HG03060 (cell line): ENCODE results near the gene BMP2.

Source experiments
- ATAC-seq: cut with Tn5 transposase; IDR thresholded peaks from one replicate; pipeline ENCODE4 v1.9.1; 2021; ENCODE audit warnings: low read depth, moderate number of reproducible peaks; ENCODE audit not compliant: unreplicated experiment

Gene BMP2

DNA sequence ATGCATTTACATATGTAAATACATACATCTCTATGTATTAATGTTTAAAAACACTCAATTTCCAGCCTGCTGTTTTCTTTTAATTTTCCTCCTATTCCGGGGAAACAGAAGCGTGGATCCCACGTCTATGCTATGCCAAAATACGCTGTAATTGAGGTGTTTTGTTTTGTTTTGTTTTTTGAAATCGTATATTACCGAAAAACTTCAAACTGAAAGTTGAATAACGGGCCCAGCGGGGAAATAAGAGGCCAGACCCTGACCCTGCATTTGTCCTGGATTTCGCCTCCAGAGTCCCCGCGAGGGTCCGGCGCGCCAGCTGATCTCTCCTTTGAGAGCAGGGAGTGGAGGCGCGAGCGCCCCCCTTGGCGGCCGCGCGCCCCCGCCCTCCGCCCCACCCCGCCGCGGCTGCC lies 355 bp upstream of the BMP2 start:
- no peak for ATAC-seq

- no peak for ATAC-seq
Measured at GRCh38 chr20:6768228-6769140, 998 bp downstream of the BMP2 start.

DNA sequence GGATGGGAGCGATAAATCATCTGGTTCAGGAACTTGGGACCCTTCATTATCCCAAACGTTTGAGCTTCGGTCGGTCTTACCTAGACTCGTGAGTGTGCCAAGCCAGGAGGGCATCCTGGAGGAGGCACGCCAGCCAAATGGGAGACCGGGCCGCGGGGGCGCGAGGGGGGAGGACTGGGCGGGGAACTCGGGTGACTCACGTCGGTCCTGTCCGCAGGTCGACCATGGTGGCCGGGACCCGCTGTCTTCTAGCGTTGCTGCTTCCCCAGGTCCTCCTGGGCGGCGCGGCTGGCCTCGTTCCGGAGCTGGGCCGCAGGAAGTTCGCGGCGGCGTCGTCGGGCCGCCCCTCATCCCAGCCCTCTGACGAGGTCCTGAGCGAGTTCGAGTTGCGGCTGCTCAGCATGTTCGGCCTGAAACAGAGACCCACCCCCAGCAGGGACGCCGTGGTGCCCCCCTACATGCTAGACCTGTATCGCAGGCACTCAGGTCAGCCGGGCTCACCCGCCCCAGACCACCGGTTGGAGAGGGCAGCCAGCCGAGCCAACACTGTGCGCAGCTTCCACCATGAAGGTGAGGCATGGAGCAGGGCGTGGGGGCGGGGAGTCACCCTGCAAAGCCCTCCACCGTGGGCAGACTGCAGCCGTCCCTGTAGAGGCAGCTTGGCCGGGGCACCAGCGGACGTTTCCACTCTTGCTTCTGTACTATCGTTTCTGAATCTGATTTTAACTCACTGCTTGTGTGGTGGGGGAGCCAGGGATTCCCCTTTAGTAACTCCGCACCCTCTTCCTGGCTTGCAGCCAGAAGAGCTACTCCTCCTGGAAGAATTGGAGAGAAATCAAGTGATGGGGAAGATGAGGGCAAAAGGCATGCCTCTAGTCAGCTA lies 2.7 kb downstream of the BMP2 start:
- no peak for ATAC-seq

DNA sequence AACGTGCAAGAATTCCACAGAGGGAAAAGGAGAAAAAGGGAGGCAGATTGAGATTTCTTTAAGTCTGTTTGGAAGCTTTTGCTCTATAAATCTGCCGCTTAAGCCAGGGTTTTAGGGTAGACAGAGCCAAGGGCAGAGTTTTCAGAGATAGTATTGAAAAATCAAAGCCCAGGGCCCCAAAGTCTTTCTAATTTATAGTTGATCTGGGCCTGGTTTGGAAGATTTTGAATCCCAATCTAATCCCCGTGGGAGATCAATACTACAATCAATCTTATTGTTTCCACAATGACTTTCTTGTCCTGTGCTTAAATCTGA lies 3.3 kb downstream of the BMP2 start:
- no peak for ATAC-seq

DNA sequence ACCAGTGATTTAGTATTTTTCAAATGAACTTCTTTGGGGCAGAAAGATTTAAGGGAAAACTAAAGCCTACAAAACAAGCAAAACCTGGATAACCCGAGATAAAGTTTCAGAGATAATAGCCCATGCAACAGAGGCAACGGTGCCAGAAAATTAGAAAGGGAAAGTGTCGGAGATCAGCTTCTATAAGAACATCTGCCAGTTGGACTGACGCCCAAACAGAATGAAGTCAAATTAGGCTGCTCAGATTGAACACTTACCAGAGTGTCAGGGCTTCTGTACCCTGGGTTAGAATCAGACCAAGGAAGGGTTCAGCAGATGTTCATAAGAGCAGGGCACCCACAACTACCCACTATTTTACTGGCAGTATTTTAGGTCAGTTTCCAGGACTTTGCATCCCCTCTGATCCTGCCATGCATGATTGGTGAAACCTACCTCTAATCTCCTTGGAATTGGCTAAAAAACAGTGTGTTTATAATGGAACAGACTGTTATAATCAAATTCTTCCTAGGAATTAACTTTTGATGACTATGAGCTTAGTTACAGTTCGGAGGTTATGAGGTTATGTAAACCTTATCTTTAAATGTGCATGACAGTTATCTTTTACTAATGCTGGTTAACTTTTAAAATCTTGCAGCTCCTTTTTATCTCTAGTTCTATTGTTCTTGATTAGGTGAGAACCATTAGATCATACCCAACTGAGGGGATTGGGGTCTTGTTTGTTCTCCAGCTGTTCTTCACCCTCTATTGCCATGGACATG lies 13.1 kb downstream of the BMP2 start:
- no peak for ATAC-seq

- no peak for ATAC-seq
Measured at GRCh38 chr20:6783752-6784151, 16.3 kb downstream of the BMP2 start.

GRCh38 chr20:6784210-6784631 lies 16.7 kb downstream of the BMP2 start:
- no peak for ATAC-seq

DNA sequence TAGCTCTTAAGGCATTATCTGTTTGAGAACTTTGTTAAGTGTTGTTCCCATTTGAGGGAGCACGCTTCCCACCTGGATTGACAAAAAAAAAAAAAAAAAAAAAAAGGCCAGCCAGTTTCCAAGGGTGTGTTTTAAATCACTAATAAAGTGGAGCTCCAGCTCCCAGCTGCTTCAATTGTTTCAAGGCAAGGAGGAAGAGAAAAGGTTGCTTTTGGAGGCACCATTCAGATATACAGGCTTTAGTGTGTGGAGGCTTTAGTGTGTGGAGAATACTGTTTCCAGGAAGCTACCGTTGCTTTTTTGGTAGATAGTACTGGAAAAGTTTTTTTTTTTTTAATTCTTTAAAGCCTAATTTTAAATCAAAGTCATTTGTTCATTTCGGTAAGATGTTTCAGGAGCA lies 17.3 kb downstream of the BMP2 start:
- no peak for ATAC-seq

- no peak for ATAC-seq
Measured at GRCh38 chr20:6786548-6786947, 19.1 kb downstream of the BMP2 start.

GRCh38 chr20:6792789-6793188 lies 25.3 kb downstream of the BMP2 start:
- no peak for ATAC-seq

DNA sequence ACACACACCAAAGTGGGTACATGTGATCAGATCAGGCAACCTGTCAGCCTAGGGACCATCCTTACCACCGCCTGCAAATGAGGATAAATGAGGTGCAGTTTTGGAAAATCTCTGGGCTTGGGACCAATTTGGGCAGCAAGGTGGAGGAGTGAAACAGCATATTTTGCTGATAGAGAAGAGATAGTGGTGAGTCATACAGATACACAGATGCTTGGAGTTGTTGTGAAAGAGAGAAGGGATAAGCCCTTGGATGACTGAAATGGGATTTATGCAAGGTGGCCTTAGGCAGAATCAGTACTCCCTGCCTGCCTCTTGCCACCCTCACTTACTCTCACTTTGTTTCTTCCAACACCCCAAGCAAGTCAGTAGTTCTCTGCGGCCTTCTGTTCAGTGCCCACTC lies 34.7 kb downstream of the BMP2 start:
- ATAC-seq, result no peak

DNA sequence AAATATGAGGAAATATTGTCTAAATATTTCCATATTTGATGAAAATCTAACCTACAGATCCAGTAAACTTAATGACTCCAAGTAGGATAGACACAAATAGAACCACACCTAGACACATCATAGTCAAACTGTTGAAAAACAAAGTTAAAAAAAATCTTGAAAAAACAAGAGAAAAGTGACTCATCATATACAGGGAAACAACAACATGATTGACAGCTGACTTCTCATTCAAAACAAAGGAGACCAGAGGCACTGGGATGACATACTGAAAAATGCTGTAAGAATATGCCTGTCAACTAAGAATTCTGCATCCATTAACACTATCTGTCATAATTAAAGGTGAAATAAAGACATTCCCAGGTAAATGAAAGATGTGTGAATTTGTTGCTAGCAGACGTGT lies 38.8 kb downstream of the BMP2 start:
- no peak for ATAC-seq

DNA sequence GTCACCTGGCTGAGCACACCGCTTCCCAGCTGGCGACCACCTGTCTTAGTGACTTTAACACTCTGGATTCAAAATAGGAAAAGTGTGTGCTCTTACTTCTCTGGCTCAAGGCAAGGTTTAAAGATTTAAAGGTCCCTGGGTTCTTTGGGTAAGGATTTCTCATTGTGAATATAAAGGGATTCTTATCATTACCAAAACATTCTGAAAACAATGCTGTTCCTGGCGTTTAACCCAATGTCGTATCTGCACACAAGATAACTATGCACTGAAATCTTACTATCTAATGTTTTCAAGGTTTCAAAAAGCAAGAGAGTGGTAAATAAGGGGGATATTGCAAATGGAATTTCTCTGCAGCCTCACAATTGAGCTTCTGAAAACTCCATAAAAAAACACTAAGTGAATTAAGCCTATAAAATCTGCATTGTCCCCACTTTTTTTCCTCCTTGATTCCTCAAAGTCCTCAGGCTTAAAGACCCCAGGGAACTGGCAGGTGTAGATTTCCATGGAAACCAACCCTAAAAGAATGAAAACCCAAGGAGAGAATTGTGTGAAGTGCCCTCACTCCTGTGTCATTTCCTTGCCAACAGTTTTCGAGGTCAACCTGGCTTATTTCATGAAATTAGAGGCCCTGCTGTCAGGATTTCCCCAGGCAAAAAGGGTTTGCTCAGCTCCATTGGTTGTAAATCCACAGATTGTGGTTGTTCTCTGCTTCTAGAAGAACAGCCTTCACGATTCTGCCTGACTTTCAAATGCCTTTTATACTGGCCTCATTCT lies 44.0 kb downstream of the BMP2 start:
- ATAC-seq, result no peak

- ATAC-seq, result no peak
Measured at GRCh38 chr20:6812530-6812929, 45.0 kb downstream of the BMP2 start.

GRCh38 chr20:6814945-6815344 lies 47.5 kb downstream of the BMP2 start:
- ATAC-seq, result no peak

GRCh38 chr20:6818033-6818808 lies 50.7 kb downstream of the BMP2 start:
- ATAC-seq, result no peak

GRCh38 chr20:6819599-6819998 lies 52.1 kb downstream of the BMP2 start:
- ATAC-seq, result no peak

DNA sequence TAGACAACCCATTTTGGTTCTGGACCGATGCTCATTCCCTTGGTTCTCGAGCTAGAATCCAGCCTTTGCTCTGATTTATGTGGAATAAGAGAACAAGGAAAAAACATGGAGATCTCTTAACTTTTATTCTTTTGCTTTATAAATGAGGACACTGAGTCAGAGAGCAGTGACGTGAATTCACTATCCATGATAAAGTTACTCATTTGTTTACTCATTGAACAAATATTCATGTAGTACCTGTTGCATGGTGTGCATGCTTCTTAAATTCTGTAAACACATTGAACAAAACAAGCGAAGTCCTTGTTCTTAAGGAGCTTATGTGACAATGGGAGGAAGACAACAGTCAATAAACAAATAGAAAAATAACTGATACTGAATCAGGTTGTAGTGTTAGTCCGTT lies 56.9 kb downstream of the BMP2 start:
- ATAC-seq, result no peak

DNA sequence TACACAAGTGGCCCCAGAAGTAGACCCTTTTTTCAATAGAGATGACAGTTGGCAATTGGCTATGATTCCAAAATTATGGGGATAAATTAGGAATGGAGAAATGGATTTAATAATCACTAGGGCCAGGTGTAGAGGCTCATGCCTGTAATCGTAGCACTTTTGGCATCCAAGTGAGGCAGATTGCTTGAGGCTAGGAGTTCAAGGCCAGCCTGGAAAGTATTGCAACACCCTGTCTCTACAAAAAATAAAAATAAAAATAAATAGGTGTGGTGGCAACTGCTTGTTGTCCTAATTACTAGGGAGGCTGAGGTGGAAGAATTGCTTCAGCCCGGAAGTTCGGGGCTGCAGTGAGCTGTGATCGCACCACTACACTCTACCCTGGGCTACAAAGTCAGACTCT lies 60.0 kb downstream of the BMP2 start:
- ATAC-seq, result no peak
